ENCODE measurements around the gene THAP11. TPM values are rescaled to one million over a fixed set of nuclear protein-coding genes. Genes with fewer than 3 reads are reported as not detected.

Gene THAP11
- total RNA-seq, 1 experiment from 2014 or later, result 46.5 TPM

- TF ChIP-seq MAX (CRISPR knock-in tag; IDR thresholded peaks at IDR 0.05) (peak; percentile 57; the same call in 1 of the 2 replicates), SP1 (CRISPR knock-in tag; conservative IDR thresholded peaks at IDR 0.05) (peak; percentile 89), CBFB (CRISPR knock-in tag; IDR thresholded peaks at IDR 0.05; ENCODE audit: low read depth) (no peak), E2F1 (CRISPR knock-in tag; IDR thresholded peaks at IDR 0.05) (0 out of 2 replicates have a peak, but pooled peaks have one; percentile 15), TCF7 (CRISPR knock-in tag; IDR thresholded peaks at IDR 0.05; ENCODE audit: low read depth) (peak; percentile 86), ATF2 (CRISPR knock-in tag; IDR thresholded peaks at IDR 0.05; ENCODE audit: borderline replicate concordance, low read depth) (no peak), ETV6 (CRISPR knock-in tag; IDR thresholded peaks at IDR 0.05) (peak; percentile 47), ZNF423 (CRISPR knock-in tag; IDR thresholded peaks at IDR 0.05) (no peak), TEAD4 (CRISPR knock-in tag; IDR thresholded peaks at IDR 0.05) (0 out of 2 replicates have a peak, but pooled peaks have one; percentile 39), NR2C2 (CRISPR knock-in tag; IDR thresholded peaks at IDR 0.05) (no peak), SMAD3 (CRISPR knock-in tag; IDR thresholded peaks at IDR 0.05; ENCODE audit: borderline replicate concordance) (peak; percentile 86; the same call in 1 of the 2 replicates), MLX (CRISPR knock-in tag; IDR thresholded peaks at IDR 0.05) (peak; percentile 61; the same call in 1 of the 2 replicates), ZNF396 (CRISPR knock-in tag; IDR thresholded peaks at IDR 0.05; ENCODE audit: borderline replicate concordance) (no peak), ZBTB21 (CRISPR knock-in tag; IDR thresholded peaks at IDR 0.05; ENCODE audit: borderline replicate concordance) (no peak), ZNF219 (CRISPR knock-in tag; IDR thresholded peaks at IDR 0.05; ENCODE audit: borderline replicate concordance) (0 out of 2 replicates have a peak, but pooled peaks have one; percentile 62), CREB1 (CRISPR knock-in tag; IDR thresholded peaks at IDR 0.05) (no peak), ZNF416 (CRISPR knock-in tag; IDR thresholded peaks at IDR 0.05) (0 out of 2 replicates have a peak, but pooled peaks have one; percentile 67), ZNF425 (CRISPR knock-in tag; conservative IDR thresholded peaks at IDR 0.05) (no peak), RELA (CRISPR knock-in tag; IDR thresholded peaks at IDR 0.05; ENCODE audit: borderline replicate concordance) (peak; percentile 88; the same call in 1 of the 2 replicates), NFATC4 (CRISPR knock-in tag; IDR thresholded peaks at IDR 0.05) (peak; percentile 91), ZNF671 (CRISPR knock-in tag; IDR thresholded peaks at IDR 0.05) (peak; percentile 76), GRHL2 (CRISPR knock-in tag; IDR thresholded peaks at IDR 0.05; ENCODE audit: insufficient replicate concordance, severe bottlenecking) (no peak)
- TF ChIP-seq, protein P1, sequence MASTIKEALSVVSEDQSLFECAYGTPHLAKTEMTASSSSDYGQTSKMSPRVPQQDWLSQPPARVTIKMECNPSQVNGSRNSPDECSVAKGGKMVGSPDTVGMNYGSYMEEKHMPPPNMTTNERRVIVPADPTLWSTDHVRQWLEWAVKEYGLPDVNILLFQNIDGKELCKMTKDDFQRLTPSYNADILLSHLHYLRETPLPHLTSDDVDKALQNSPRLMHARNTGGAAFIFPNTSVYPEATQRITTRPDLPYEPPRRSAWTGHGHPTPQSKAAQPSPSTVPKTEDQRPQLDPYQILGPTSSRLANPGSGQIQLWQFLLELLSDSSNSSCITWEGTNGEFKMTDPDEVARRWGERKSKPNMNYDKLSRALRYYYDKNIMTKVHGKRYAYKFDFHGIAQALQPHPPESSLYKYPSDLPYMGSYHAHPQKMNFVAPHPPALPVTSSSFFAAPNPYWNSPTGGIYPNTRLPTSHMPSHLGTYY (CRISPR knock-in tag; IDR thresholded peaks at IDR 0.05), result no peak
- TF ChIP-seq, protein P2, sequence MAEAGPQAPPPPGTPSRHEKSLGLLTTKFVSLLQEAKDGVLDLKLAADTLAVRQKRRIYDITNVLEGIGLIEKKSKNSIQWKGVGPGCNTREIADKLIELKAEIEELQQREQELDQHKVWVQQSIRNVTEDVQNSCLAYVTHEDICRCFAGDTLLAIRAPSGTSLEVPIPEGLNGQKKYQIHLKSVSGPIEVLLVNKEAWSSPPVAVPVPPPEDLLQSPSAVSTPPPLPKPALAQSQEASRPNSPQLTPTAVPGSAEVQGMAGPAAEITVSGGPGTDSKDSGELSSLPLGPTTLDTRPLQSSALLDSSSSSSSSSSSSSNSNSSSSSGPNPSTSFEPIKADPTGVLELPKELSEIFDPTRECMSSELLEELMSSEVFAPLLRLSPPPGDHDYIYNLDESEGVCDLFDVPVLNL (CRISPR knock-in tag; IDR thresholded peaks at IDR 0.05; ENCODE audit: borderline replicate concordance, low read depth), result peak; percentile 84; the same call in 1 of the 2 replicates
- TF ChIP-seq, protein P3, sequence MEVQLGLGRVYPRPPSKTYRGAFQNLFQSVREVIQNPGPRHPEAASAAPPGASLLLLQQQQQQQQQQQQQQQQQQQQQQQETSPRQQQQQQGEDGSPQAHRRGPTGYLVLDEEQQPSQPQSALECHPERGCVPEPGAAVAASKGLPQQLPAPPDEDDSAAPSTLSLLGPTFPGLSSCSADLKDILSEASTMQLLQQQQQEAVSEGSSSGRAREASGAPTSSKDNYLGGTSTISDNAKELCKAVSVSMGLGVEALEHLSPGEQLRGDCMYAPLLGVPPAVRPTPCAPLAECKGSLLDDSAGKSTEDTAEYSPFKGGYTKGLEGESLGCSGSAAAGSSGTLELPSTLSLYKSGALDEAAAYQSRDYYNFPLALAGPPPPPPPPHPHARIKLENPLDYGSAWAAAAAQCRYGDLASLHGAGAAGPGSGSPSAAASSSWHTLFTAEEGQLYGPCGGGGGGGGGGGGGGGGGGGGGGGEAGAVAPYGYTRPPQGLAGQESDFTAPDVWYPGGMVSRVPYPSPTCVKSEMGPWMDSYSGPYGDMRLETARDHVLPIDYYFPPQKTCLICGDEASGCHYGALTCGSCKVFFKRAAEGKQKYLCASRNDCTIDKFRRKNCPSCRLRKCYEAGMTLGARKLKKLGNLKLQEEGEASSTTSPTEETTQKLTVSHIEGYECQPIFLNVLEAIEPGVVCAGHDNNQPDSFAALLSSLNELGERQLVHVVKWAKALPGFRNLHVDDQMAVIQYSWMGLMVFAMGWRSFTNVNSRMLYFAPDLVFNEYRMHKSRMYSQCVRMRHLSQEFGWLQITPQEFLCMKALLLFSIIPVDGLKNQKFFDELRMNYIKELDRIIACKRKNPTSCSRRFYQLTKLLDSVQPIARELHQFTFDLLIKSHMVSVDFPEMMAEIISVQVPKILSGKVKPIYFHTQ (CRISPR knock-in tag; IDR thresholded peaks at IDR 0.05), result no peak
- TF ChIP-seq, protein P4, sequence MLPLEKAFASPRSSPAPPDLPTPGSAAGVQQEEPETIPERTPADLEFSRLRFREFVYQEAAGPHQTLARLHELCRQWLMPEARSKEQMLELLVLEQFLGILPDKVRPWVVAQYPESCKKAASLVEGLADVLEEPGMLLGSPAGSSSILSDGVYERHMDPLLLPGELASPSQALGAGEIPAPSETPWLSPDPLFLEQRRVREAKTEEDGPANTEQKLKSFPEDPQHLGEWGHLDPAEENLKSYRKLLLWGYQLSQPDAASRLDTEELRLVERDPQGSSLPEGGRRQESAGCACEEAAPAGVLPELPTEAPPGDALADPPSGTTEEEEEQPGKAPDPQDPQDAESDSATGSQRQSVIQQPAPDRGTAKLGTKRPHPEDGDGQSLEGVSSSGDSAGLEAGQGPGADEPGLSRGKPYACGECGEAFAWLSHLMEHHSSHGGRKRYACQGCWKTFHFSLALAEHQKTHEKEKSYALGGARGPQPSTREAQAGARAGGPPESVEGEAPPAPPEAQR (CRISPR knock-in tag; IDR thresholded peaks at IDR 0.05), result no peak
Observed at GRCh38 chr16:67872631-67873434, 30.7 kb downstream of the THAP11 start, which contains the start of gene EDC4 (continued).
